Natural killer cell (primary cell): ENCODE data around the gene RNF13. TPM values are rescaled to one million over a fixed set of nuclear protein-coding genes. Genes with fewer than 3 reads are reported as not detected.

Experiments
- ATAC-seq, 3 donors: fragments of 150-1000 bp in 2 of 3; fragments of 200-7000 bp in 1 of 3; cut with Tn5 transposase; 1 replicate in 1 of 3; 2 replicates in 2 of 3; pipeline ENCODE4 v1.10.0; 2021; ENCODE audit warnings: mild to moderate bottlenecking in 2 of 3, moderate library complexity in 2 of 3
- DNase-seq, 2 donors: peaks; one replicate each; pipeline versions ENCODE4 v3.0.0 to v3.0.0-alpha.2; 2013 to 2021; ENCODE audit warnings: mixed read lengths in 1 of 2
- H3K27ac ChIP-seq: one replicate; pipeline ENCODE4 v1.5.1; 2013; ENCODE audit warnings: mild to moderate bottlenecking, low read length
- H3K27me3 ChIP-seq: one replicate; pipeline ENCODE4 v1.6.1; 2013; ENCODE audit warnings: low read length; ENCODE audit not compliant: control insufficient read depth, insufficient read depth
- H3K36me3 ChIP-seq: one replicate; pipeline ENCODE4 v1.6.1; 2013; ENCODE audit warnings: low read length; ENCODE audit not compliant: control insufficient read depth, insufficient read depth
- H3K4me1 ChIP-seq: one replicate; pipeline ENCODE4 v1.6.1; 2013; ENCODE audit warnings: low read length; ENCODE audit not compliant: control insufficient read depth, insufficient read depth
- H3K4me3 ChIP-seq: one replicate; pipeline ENCODE4 v1.5.1; 2013; ENCODE audit warnings: low read length
- H3K9me3 ChIP-seq: one replicate; pipeline ENCODE4 v1.6.1; 2013; ENCODE audit warnings: low read length; ENCODE audit not compliant: control insufficient read depth, insufficient read depth
- H3K27ac Mint-ChIP-seq, 2 donors: one replicate each; pipeline ENCODE4 v1.8.0; 2022; ENCODE audit warnings: mild to moderate bottlenecking in 2 of 2, mixed read lengths in 2 of 2, moderate library complexity in 1 of 2
- H3K27me3 Mint-ChIP-seq, 2 donors: one replicate each; pipeline ENCODE4 v1.8.0; 2022; ENCODE audit warnings: low read depth in 2 of 2, mixed read lengths in 2 of 2
- H3K36me3 Mint-ChIP-seq: one replicate; pipeline ENCODE4 v1.8.0; 2022; ENCODE audit warnings: mixed read lengths
- H3K4me1 Mint-ChIP-seq, 2 donors: one replicate each; pipeline ENCODE4 v1.8.0; 2022; ENCODE audit warnings: mixed read lengths in 2 of 2
- H3K4me3 Mint-ChIP-seq: one replicate; pipeline ENCODE4 v1.8.0; 2022; ENCODE audit warnings: mild to moderate bottlenecking, moderate library complexity, mixed read lengths
- H3K9me3 Mint-ChIP-seq, 2 donors: one replicate each; pipeline ENCODE4 v1.8.0; 2022; ENCODE audit warnings: mixed read lengths in 2 of 2
- CTCF ChIP-seq: fragments of 200-600 bp; IDR thresholded peaks from one replicate; pipeline ENCODE4 v1.8.0; 2022; ENCODE audit warnings: antibody characterized with exemption
- WGBS: methylation state at CpG from one replicate; pipeline ENCODE4 v1.1.7; 2013; ENCODE audit warnings: missing lambda C conversion rate; ENCODE audit not compliant: insufficient coverage; 5-methylcytosine and 5-hydroxymethylcytosine counted together
- intact Hi-C: fragments of 100-400 bp; cut with micrococcal nuclease; formaldehyde crosslinking; loops from one replicate; pipeline ENCODE4 v1.14.2; 2022
- total RNA-seq, 4 donors: library from RNA; stranded (reverse); fragments of 120-200 nt in 1 of 4; gene quantifications; one replicate each; pipeline versions ENCODE4 v1.2.3 to v1.2.4, GENCODE V29; 2013 to 2022

Gene RNF13
- total RNA-seq, 3 donors from 2014 or later (not counting 1 experiment from before 2014, with no cell fraction given) = 57.4 to 69.7 (median 66.6) TPM

- H3K4me3 Mint-ChIP-seq = no peak overlapping the region
- peaks cover 7% of the 10 kb centered on the region for H3K9me3 ChIP-seq
- no peaks in the 10 kb centered on the region for H3K36me3 ChIP-seq
- H3K27ac Mint-ChIP-seq = no peak overlapping the region
- no CpG with 5 or more reads among the region's 1 CpG for WGBS
- H3K27ac ChIP-seq = no peak overlapping the region
- H3K27me3 ChIP-seq = no peaks in the 10 kb centered on the region
- H3K4me1 Mint-ChIP-seq = no peaks in the 10 kb centered on the region
- no peak for DNase-seq
- H3K27me3 Mint-ChIP-seq = peaks cover 13 to 38% of the 10 kb centered on the region in 2 donors
- intact Hi-C loops = no loop called here
- no peak for TF ChIP-seq CTCF
- peaks cover 8% of the 10 kb centered on the region for H3K36me3 Mint-ChIP-seq
- H3K4me1 ChIP-seq = no peaks in the 10 kb centered on the region
- no peak overlapping the region for H3K4me3 ChIP-seq
- ATAC-seq = no peak
- peaks cover 4 to 10% of the 10 kb centered on the region in 2 donors for H3K9me3 Mint-ChIP-seq
Measured at GRCh38 chr3:149998946-149999345, 185.9 kb downstream of the RNF13 start.

GRCh38 chr3:149999421-149999820 lies 186.4 kb downstream of the RNF13 start:
- Mint-ChIP-seq H3K27me3 (peaks cover 13 to 37% of the 10 kb centered on the region in 2 donors), H3K4me1 (no peaks in the 10 kb centered on the region), H3K4me3 (no peak overlapping the region), H3K36me3 (peaks cover 7% of the 10 kb centered on the region), H3K27ac (no peak overlapping the region), H3K9me3 (peaks cover 4 to 10% of the 10 kb centered on the region in 2 donors)
- no peak for ATAC-seq
- WGBS = 96% methylated on average over 3 of the region's 4 CpGs
- peaks cover 4% of the 10 kb centered on the region for H3K9me3 ChIP-seq
- no peaks in the 10 kb centered on the region for H3K4me1 ChIP-seq
- no peak for DNase-seq
- no peaks in the 10 kb centered on the region for H3K36me3 ChIP-seq
- TF ChIP-seq CTCF = no peak
- no peaks in the 10 kb centered on the region for H3K27me3 ChIP-seq
- intact Hi-C loops = no loop called here
- no peak overlapping the region for H3K4me3 ChIP-seq
- no peak overlapping the region for H3K27ac ChIP-seq

GRCh38 chr3:150000641-150001040 lies 187.6 kb downstream of the RNF13 start:
- Histone ChIP-seq H3K36me3 (no peaks in the 10 kb centered on the region), H3K27me3 (no peaks in the 10 kb centered on the region), H3K27ac (no peak overlapping the region), H3K9me3 (no peaks in the 10 kb centered on the region), H3K4me1 (no peaks in the 10 kb centered on the region), H3K4me3 (no peak overlapping the region)
- Mint-ChIP-seq H3K4me1 (no peaks in the 10 kb centered on the region), H3K27ac (no peak overlapping the region), H3K27me3 (peaks cover 11 to 28% of the 10 kb centered on the region in 2 donors), H3K9me3 (peaks cover 2% of the 10 kb centered on the region in 2 donors), H3K36me3 (no peaks in the 10 kb centered on the region), H3K4me3 (no peak overlapping the region)
- DNase-seq (no peak), ATAC-seq (no peak)
- no peak for TF ChIP-seq CTCF
- intact Hi-C loops = no loop called here
